ENCODE measurements around the gene UCN. TPM values are rescaled to one million over a fixed set of nuclear protein-coding genes. Genes with fewer than 3 reads are reported as not detected.
"Not testable (repeated sequence)": the region's sequence is repeated elsewhere in the genome, so short reads cannot be mapped to it uniquely, and the experiment has no call there.

Gene UCN
- total and polyA plus RNA-seq, 2 experiments from 2014 or later: 3.2 to 14.8 TPM

DNA sequence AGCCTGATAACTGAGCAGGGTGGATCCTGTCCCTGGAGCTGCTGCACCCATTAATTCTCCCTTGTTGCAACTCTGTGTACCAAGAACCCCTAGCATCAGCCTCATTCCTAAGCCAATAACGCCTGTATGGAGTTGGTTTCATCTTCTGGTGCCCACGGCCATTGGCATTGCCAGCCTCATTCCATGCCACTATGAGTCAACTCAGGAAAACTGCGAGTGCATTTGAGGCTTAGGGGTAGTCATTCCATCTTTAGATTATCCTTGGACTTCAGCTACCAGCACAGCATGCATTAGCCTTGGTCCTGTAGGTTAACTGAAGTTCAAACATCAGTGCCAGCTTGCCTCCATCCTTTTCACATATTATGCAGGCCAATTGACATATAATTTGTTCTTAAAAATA lies 27.4 kb downstream of the UCN start:
- Histone ChIP-seq H3K4me3 (no peak overlapping the region), H3K36me3 (no peaks in the 10 kb centered on the region), H3K27me3 (no peaks in the 10 kb centered on the region), H3K9me3 (ENCODE audit: low read depth) (no peaks in the 10 kb centered on the region), H3K4me1 (ENCODE audit: low read depth) (peaks cover 46% of the 10 kb centered on the region), H3K27ac (peak overlapping the region; percentile 97)
- DNase-seq (ENCODE audit: low read depth in 1 of 2, low spot score in 1 of 2): no peak
- TF ChIP-seq, protein P1, sequence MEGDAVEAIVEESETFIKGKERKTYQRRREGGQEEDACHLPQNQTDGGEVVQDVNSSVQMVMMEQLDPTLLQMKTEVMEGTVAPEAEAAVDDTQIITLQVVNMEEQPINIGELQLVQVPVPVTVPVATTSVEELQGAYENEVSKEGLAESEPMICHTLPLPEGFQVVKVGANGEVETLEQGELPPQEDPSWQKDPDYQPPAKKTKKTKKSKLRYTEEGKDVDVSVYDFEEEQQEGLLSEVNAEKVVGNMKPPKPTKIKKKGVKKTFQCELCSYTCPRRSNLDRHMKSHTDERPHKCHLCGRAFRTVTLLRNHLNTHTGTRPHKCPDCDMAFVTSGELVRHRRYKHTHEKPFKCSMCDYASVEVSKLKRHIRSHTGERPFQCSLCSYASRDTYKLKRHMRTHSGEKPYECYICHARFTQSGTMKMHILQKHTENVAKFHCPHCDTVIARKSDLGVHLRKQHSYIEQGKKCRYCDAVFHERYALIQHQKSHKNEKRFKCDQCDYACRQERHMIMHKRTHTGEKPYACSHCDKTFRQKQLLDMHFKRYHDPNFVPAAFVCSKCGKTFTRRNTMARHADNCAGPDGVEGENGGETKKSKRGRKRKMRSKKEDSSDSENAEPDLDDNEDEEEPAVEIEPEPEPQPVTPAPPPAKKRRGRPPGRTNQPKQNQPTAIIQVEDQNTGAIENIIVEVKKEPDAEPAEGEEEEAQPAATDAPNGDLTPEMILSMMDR (IDR thresholded peaks at IDR 0.05; ENCODE audit: low read depth, low read length): no peak

DNA sequence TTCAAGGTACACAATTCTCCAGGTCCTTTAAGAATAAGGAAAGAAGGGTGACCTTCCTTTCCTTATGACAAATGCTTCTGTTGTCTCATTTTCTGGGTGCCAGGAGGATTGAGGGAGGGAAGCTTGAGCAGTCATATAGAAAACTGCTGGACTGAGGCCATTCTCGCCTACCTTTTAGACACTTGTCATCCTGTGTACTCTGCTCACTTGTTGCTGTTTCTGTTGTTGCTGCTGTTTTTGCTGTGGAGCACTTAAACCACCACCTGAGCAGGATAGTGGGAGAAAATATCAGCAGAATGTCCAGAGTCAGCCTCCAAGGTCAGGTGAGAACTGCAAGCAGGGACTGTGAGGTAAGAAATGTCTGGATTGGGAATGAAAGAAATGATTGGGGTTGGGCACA lies 30.2 kb downstream of the UCN start:
- Histone ChIP-seq H3K36me3 (no peaks in the 10 kb centered on the region), H3K4me1 (ENCODE audit: low read depth) (peaks cover 62% of the 10 kb centered on the region), H3K9me3 (ENCODE audit: low read depth) (no peaks in the 10 kb centered on the region), H3K27ac (no peak overlapping the region), H3K4me3 (no peak overlapping the region), H3K27me3 (no peaks in the 10 kb centered on the region)
- TF ChIP-seq, protein P1 (IDR thresholded peaks at IDR 0.05; ENCODE audit: low read depth, low read length): no peak
- DNase-seq (ENCODE audit: low read depth in 1 of 2, low spot score in 1 of 2): no peak

DNA sequence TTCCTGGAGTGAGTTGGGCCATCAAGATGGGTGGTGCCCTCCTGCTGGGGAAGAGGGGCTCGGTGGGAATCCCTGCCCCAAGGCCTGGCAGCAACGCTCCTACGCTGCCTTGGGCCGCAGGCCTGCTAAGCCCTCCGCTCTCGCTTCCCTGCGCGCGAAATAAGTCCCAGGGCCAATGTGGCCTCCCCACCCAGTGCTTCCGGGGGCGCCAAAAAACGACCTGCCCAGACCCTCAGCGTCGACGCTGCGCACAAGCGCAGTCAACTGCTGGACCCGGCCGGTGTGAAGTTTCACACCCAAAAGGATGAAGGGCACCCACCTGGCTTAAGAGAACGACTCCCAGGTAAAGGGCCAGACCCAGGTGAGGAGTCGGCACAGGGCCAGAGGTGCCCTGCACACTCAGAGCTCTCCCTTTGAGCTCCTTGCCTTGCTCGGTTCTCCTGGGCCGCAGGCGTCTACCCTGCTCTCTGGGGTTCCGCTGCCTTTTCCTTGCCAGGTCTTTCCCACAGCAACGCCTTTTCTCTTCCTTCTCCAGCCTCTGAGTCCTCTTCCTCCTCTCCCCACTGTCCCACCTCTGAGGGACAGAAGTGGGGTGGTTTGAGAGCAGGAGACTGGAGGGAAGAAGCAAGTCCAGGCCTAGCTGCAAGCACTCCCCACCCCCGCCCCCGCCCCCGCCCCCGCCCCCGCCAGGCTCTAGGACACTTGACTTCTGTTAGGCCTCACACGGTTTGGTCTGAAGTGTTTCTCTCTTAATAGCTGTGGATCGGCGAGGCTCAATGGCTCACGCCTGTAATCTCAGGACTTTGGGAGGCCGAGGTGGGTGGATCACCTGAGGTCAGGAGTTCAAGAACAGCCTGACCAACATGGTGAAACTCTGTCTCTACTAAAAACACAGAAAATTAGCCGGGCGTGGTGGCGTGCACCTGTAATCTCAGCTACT lies 32.8 kb downstream of the UCN start, which contains the start of gene DNAJC5G:
TSS of gene DNAJC5G (plus strand) at position 223 of the 940 bp plus-strand sequence. CDS start 1,296 bp downstream, outside the sequence.
- TF ChIP-seq, protein P1 (IDR thresholded peaks at IDR 0.05; ENCODE audit: low read depth, low read length): no peak
- Histone ChIP-seq H3K27me3 (no peaks in the 10 kb centered on the region), H3K4me3 (no peak within 1 kb of the TSS)

DNA sequence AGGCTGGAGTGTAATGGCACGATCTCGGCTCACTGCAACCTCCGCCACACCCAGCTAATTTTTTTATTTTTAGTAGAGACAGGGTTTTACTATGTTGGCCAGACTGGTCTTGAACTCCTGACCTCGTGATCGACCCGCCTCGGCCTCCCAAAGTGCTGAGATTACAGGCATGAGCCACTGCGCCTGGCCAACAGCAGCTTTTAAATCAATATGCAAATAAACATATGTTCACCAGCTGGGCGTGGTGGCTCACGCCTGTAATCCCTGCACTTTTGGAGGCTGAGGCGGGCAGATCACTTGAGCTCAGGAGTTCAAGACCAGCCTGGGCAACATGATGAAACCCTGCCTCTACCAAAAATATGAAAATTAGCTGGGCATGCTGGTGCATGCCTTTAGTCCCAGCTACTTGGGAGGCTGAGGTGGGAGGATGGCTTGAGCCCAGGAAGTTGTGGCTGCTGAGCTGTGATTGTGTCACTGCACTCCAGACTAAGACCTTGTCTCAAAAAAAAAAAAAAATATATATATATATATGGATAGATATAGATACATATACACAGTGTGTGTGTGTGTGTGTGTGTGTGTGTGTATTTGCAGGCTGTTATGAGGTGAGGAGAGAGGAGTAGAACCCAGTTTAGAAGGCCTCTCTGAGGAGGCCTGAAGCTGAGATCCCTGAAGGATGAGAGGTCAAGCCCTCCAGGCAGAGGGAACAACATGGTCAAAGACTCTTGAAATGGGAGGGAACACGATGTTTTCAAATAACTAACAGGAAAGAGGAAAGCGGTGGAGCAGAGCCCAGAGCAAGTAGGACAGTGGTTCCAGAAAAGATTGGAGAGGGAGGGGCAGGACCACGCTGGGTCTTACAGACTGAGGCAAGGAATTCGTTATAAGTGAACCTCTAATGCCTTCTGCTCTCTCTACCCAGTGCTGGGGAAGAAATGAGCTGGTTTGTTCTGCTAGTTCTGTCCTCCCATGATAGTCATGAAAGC lies 35.4 kb downstream of the UCN start:
- DNase-seq (ENCODE audit: low read depth in 1 of 2, low spot score in 1 of 2); H3K27me3 ChIP-seq; H3K36me3 ChIP-seq; H3K4me3 ChIP-seq; H3K9me3 ChIP-seq (ENCODE audit: low read depth): not testable (repeated sequence)
- peak overlapping the region; percentile 96 for H3K27ac ChIP-seq
- peaks cover 63% of the 10 kb centered on the region for H3K4me1 ChIP-seq (ENCODE audit: low read depth)

More for the DNA sequence above, 32.8 kb downstream of the UCN start, which contains the start of gene DNAJC5G:
- Histone ChIP-seq H3K9me3 (ENCODE audit: low read depth) (no peaks in the 10 kb centered on the region), H3K27ac (peak within 1 kb of the TSS; percentile 96), H3K36me3 (no peaks in the 10 kb centered on the region), H3K4me1 (ENCODE audit: low read depth) (peaks cover 60% of the 10 kb centered on the region)
- peak in 1 of 2 donors; percentile 69 for DNase-seq (ENCODE audit: low read depth in 1 of 2, low spot score in 1 of 2)

DNA sequence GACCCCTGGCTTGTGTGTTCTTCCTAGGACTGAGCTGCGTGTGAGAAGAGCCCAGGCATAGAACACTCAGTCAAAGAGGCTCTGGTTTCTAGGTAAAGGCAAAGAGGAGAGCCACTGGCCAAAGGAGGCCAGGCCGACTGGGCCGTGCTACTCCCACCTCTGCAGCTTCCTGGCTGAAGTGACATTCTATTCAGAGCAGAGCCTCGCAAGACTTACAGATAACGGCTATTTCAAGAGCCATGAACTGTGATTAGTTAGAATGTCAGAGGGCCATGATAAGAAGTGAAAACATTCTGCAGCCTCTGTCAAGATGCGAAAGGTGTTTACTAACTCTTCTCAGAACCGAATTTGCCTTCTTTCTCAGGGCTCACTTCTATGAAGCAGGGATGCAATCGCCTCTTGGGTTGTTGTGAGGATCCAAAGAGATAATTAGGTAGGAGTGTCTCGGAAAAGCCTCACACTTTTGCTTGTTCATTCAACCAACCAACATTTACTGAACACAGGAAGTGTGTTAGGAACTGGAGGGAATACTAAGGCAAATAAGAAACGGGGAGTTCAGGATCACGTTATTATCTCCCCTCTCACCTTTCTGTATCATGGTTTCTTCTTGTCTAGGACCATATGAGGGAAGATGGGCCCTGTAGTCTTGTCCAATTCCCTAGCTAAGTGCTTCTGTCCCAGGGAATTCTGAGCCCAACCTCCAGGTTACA lies 36.5 kb downstream of the UCN start:
- H3K4me3 ChIP-seq: no peak overlapping the region
- H3K9me3 ChIP-seq (ENCODE audit: low read depth): no peaks in the 10 kb centered on the region
- DNase-seq (ENCODE audit: low read depth in 1 of 2, low spot score in 1 of 2): peak in 1 of 2 donors; percentile 91
- H3K27me3 ChIP-seq: no peaks in the 10 kb centered on the region
- TF ChIP-seq, protein P1 (IDR thresholded peaks at IDR 0.05; ENCODE audit: low read depth, low read length): no peak
- H3K27ac ChIP-seq: peak overlapping the region; percentile 96
- H3K4me1 ChIP-seq (ENCODE audit: low read depth): peaks cover 63% of the 10 kb centered on the region
- H3K36me3 ChIP-seq: no peaks in the 10 kb centered on the region
